Measurements from ENCODE around the gene PRAMEF1.

GRCh38 chr1:12772520-12772919, 18.7 kb upstream of the PRAMEF1 start:
- no peak for TF ChIP-seq EZH2 (IDR thresholded peaks at IDR 0.05; ENCODE audit: insufficient read depth, poor library complexity, severe bottlenecking)
- TF ChIP-seq EZH2phosphoT487 (IDR thresholded peaks at IDR 0.05; ENCODE audit: insufficient read depth, low read depth), result no peak
